ENCODE results near the gene TP53AIP1. TPM values are rescaled to one million over a fixed set of nuclear protein-coding genes. Genes with fewer than 3 reads are reported as not detected.

The TP53AIP1 gene
- total RNA-seq, 1 donor from 2014 or later = not detected

DNA sequence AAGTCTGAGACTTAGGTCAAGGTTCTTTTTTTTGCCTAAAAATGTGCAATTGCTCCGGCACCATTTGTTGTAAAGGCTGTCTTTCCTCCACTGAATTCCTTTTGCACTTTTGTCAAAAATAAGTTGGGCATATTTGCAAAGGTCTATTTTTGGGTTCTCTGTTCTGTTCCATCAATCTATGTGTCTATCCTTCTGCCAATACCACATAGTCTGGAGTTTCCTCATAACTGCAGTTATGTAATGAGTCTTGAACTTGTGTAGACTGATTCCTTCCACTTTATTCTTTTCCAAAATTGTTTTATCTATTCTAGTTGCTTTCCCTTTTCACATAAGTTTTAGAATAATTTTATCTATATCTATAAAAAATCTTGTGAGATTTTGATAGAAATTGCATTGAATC lies 44.8 kb downstream of the TP53AIP1 start:
- intact Hi-C loops (cut with micrococcal nuclease) = no loop called here
- TF ChIP-seq, protein P1, sequence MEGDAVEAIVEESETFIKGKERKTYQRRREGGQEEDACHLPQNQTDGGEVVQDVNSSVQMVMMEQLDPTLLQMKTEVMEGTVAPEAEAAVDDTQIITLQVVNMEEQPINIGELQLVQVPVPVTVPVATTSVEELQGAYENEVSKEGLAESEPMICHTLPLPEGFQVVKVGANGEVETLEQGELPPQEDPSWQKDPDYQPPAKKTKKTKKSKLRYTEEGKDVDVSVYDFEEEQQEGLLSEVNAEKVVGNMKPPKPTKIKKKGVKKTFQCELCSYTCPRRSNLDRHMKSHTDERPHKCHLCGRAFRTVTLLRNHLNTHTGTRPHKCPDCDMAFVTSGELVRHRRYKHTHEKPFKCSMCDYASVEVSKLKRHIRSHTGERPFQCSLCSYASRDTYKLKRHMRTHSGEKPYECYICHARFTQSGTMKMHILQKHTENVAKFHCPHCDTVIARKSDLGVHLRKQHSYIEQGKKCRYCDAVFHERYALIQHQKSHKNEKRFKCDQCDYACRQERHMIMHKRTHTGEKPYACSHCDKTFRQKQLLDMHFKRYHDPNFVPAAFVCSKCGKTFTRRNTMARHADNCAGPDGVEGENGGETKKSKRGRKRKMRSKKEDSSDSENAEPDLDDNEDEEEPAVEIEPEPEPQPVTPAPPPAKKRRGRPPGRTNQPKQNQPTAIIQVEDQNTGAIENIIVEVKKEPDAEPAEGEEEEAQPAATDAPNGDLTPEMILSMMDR (IDR thresholded peaks at IDR 0.05; ENCODE audit: borderline replicate concordance) = no peak
- Histone ChIP-seq H3K9me3 (replicated peaks) (no peaks in the 10 kb centered on the region), H3K27ac (replicated peaks) (peak overlapping the region; percentile 33), H3K27me3 (ENCODE audit: low read depth) (no peaks in the 10 kb centered on the region), H3K4me1 (peaks cover 77% of the 10 kb centered on the region), H3K4me3 (no peak overlapping the region), H3K36me3 (no peaks in the 10 kb centered on the region)
- DNase-seq = no peak

DNA sequence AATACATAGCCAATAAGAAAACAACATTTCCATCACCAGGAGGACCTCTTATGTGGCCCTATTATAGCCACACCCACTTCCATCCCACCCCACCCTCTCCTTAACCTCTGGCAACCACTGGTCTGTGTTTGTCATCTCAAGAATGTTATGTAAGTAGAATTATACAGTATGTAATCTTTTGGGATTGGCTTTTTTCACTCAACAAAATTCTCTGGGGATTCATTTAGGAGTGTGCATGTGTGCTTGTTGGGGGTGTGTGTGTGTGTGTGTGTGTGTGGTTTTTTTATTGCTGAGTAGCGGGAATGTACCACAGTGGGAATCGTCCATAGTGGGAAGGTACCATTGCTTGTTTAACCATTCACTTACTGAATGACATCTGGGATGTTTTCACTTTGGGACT lies 46.3 kb downstream of the TP53AIP1 start:
- intact Hi-C loops (cut with micrococcal nuclease) = no loop called here
- H3K36me3 ChIP-seq = no peaks in the 10 kb centered on the region
- DNase-seq = no peak
- no peaks in the 10 kb centered on the region for H3K27me3 ChIP-seq (ENCODE audit: low read depth)
- peak overlapping the region; percentile 83 for H3K27ac ChIP-seq (replicated peaks)
- no peaks in the 10 kb centered on the region for H3K9me3 ChIP-seq (replicated peaks)
- no peak overlapping the region for H3K4me3 ChIP-seq
- peaks cover 91% of the 10 kb centered on the region for H3K4me1 ChIP-seq
- TF ChIP-seq, protein P1 (IDR thresholded peaks at IDR 0.05; ENCODE audit: borderline replicate concordance) = no peak

DNA sequence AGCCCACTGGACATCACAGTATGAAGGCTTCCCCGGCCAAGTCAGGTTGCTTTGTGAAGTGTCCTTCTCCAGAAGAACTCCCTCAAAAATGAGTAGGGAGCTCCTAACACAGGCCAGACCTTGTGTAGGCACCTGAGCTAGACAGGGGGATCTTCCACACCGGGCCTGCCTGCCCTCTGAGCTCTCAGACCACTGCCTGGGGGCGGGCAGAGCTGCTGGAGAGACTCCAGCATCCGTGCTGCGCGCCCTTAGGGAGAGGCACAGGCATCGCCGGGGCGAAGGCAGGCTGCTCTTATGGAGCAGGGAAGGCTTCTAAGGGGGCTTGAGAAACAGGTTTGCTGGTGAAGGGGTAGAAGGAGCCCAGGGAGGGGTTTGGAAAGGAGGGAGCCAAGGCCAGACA lies 47.1 kb downstream of the TP53AIP1 start:
- DNase-seq = no peak

DNA sequence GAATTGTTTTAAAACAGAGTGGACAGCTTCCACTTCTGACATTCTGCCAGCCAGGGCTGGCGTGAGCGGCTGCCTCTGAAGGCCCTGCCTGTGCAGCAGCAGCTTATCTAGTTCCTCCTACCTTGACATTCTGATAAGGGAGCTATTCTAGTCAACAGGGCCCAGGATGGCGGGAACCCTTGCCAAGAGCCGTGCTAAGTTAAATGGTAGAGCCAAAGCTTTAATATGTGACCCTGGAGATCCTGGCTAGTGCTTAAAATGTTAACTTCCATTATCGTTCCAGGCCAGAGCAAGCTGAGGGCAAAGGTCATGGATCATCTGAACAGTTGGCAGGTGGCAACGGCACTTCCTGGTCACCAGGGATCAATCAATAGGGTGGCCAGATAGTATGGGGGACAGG lies 48.0 kb downstream of the TP53AIP1 start:
- DNase-seq = peak; percentile 71
- peaks cover 87% of the 10 kb centered on the region for H3K4me1 ChIP-seq
- TF ChIP-seq, protein P1 (IDR thresholded peaks at IDR 0.05; ENCODE audit: borderline replicate concordance) = no peak
- no peaks in the 10 kb centered on the region for H3K9me3 ChIP-seq (replicated peaks)
- peak overlapping the region; percentile 22 for H3K4me3 ChIP-seq
- intact Hi-C loops (cut with micrococcal nuclease) = no loop called here
- H3K27me3 ChIP-seq (ENCODE audit: low read depth) = peaks cover 14% of the 10 kb centered on the region
- no peaks in the 10 kb centered on the region for H3K36me3 ChIP-seq
- peak overlapping the region; percentile 83 for H3K27ac ChIP-seq (replicated peaks)

More for the DNA sequence above, 47.1 kb downstream of the TP53AIP1 start:
- Histone ChIP-seq H3K36me3 (no peaks in the 10 kb centered on the region), H3K4me3 (no peak overlapping the region), H3K4me1 (peaks cover 90% of the 10 kb centered on the region), H3K9me3 (replicated peaks) (no peaks in the 10 kb centered on the region), H3K27ac (replicated peaks) (peak overlapping the region; percentile 83), H3K27me3 (ENCODE audit: low read depth) (peaks cover 6% of the 10 kb centered on the region)
- TF ChIP-seq, protein P1 (IDR thresholded peaks at IDR 0.05; ENCODE audit: borderline replicate concordance) = no peak
- intact Hi-C loops (cut with micrococcal nuclease) = no loop called here

DNA sequence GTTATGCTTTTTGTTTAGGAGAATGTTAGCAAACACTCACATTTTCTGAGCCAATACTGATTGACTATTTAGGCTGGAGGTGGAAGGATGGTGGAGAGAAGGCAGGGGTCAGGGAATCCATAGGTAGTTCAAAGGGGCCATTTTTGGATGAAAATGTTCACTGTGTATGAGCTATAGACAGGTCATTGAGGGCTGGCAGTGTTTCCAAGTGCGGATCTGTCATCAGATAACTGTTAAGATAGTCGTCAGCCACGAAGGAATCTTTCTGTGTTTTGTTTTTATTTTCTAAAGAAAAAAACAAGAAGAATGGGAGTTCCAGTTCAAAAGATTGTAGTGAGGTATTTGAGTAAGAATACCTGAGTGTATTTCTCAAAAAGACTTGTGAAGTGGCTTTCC lies 48.4 kb downstream of the TP53AIP1 start:
- Histone ChIP-seq H3K27me3 (ENCODE audit: low read depth) (peaks cover 18% of the 10 kb centered on the region), H3K4me3 (peak overlapping the region; percentile 22), H3K36me3 (no peaks in the 10 kb centered on the region), H3K9me3 (replicated peaks) (no peaks in the 10 kb centered on the region), H3K4me1 (peaks cover 83% of the 10 kb centered on the region), H3K27ac (replicated peaks) (peak overlapping the region; percentile 83)
- TF ChIP-seq, protein P1 (IDR thresholded peaks at IDR 0.05; ENCODE audit: borderline replicate concordance) = no peak
- intact Hi-C loops (cut with micrococcal nuclease) = no loop called here
- no peak for DNase-seq

Data from left ventricle myocardium inferior (tissue), 1 donor.